Stimulated activated CD8-positive, alpha-beta memory T cell treated with anti-CD3 and anti-CD28 coated beads, Interleukin-15, amount 100 ng/mL, for 1 hour (primary cell): Measurements from ENCODE around the gene AREG.
A peak's percentile ranks its signal among the peaks of the same experiment; 100 is the strongest.
"Not testable (repeated sequence)": the region's sequence is repeated elsewhere in the genome, so short reads cannot be mapped to it uniquely, and the experiment has no call there.

Experiments used
- DNase-seq: peaks from one replicate; pipeline ENCODE4 v3.0.0-alpha.2; 2020; ENCODE audit warnings: low read depth

Gene AREG, protein sequence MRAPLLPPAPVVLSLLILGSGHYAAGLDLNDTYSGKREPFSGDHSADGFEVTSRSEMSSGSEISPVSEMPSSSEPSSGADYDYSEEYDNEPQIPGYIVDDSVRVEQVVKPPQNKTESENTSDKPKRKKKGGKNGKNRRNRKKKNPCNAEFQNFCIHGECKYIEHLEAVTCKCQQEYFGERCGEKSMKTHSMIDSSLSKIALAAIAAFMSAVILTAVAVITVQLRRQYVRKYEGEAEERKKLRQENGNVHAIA

GRCh38 chr4:74444891-74445642, at the start of gene AREG:
Gene AREG (plus strand): TSS chr4:74445136. CDS start chr4:74445346, 210 bp downstream.
- peak; percentile 81 for DNase-seq

- DNase-seq, result no peak
These were observed 49.3 kb upstream of the AREG start for GRCh38 chr4:74395633-74396032.

DNA sequence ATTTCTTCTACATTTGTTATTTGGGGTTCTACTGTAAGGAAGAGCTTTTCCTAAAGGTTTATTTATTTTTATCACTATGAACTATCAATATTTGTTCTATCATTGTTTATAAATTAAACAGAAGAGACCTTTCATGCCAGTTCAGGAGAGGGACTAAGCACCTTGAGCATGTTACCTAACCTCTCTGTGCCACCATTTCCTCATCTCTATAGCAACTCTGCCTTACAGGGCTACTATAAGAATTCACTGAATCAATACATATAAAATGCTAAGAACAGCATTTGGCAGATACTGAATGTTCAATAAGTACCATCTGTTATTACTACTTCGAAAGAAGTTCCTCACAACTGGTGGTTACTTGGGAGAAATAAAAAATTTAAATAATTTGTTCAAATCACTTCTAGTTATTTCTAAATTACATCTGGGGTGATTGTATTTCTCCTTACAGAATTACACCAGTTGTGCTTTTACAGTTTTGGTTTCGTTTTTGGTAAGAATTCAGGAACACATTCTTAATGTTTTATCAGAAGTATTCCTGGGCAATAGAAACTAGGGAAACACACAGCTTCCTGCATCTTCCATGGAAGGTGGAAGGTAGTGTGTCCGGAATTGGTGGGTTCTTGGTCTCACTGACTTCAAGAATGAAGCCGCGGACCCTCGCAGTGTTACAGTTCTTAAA, 47.0 kb upstream of the AREG start:
- no peak for DNase-seq

DNA sequence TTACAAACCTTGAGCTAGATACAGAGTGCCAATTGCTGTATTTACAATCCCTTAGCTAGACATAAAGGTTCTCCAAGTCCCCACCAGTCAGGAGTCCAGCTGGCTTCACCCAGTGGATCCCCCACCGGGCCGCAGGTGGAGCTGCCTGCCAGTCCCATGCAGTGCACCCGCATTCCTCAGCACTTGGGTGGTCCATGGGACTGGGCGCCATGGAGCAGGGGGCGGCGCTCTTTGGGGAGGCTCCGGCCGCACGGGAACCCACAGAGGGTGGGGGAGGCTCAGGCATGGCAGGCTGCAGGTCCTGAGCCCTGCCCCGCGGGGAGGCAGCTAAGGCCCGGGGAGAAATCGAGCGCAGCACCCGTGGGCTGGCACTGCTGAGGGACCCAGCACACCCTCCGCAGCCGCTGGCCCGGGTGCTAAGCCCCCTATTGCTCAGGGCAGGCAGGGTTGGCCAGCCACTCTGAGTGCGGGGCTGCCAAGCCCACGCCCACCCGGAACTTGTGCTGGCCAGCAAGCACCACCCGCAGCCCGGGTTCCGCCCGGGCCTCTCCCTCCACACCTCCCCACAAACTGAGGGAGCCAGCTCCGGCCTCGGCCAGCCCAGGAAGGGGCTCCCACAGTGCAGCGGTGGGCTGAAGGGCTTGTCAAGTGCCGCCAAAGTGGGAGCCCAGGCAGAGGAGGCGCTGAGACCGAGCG, 45.9 kb upstream of the AREG start:
- DNase-seq, result not testable (repeated sequence)

DNA sequence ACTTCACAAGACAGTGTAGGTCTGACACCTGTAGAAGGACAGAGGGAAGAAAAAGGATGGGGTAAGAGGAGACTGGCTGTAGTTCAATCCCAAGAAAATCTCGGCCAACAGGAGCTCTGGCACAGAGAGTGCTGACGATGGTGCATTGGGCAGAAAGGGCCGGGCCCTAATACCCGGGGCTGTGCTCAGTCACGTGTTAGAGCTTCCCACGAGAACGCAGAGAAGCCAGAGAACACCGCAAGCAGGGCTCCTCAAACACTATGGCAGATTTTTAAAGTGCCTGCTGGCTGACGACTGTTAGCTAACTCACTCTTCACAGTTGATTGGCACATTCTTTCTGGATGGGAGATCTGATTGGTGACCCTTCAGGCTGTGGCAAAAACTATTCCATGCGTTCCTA, 44.5 kb upstream of the AREG start:
- no peak for DNase-seq

DNA sequence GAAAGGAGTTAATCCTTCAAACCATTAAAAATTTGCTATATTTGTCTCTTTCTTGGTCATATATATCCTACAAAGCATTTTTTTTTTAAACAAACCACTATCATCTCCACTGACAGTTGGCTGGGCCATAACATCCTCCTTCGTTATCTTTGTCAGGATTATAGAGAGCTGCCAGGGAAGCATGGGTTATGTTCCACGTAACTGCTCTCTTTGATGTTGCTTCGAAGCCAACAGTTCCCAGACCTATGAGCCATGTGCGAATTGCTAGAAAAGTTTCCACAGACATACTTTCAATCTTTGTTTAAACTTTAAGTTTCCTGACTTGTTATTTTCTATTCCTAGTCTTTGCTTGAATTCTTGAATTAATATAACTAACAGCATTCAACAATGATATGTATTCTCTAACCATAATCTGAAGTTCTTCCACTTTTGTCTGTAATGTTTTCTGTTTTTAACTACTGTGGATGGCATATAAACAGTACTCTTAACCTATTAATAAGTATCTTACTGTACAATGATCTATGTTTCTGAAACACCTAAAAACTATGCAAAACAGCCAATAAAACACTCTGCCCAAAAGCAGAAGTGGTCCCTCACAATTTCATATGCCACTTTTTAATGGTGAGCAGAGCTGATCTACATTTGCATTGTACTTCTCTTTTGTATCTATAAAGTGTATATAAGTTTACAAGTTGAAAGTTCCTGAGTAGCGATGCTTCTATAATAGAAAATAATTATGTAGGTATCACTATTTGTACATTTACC, 42.1 kb upstream of the AREG start:
- DNase-seq, result no peak

DNA sequence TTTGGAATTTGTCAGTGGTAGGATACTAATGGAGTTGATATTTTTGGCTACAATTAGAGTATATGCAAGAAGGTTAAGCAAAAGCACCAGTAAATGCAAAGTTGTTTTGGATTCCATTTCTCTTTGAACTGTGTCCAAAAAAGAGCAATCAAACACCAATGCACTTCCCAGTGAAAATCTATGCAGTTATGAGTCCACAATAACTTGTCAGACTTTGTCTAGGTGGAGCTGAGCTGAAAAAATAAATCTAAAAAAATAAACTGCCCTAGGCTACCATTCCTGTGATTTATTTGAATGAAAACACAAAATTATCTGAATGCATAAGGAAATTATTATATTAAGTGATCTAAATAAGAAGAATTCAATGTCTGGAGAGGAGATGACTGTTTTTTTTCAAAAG, 37.0 kb upstream of the AREG start:
- no peak for DNase-seq

- DNase-seq, result no peak
These were observed 36.3 kb upstream of the AREG start for GRCh38 chr4:74408639-74409038.

DNA sequence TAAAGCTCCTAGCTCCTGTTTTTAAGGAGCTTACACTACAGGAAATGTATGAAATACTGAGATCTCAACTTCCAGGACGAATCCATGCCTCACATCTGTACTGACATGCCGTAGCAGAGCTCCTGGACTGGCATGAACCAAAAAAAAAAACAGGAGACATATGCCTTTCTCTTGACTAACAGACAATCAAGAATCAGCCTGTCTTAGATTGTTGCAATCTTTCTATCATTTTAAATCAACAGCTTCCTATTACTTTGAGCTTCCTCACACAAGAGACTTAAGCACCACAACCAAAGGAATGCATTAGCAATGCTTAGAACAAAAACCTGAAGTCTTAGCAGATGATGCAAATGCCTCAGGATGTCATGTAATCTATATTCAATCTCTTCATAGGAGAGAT, 34.7 kb upstream of the AREG start:
- no peak for DNase-seq

DNA sequence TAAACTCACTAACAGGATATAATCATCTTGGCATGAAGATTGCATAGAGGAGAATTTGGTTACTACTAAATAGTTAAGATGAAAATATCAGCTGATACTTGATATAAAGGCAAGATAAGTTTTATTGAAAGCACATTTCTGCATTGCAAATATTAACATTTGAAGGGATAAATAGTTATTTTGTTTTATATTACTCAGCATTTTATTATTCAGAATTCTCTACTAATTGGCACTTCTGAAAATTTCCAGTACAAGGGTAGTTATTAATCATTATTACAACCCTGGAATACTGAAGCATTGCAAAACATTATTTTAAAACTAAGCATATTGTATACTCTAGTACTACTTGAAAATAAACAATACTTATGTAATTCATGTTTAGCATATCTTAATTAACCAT, 32.7 kb upstream of the AREG start:
- no peak for DNase-seq

GRCh38 chr4:74413265-74413664, 31.7 kb upstream of the AREG start:
- no peak for DNase-seq

- no peak for DNase-seq
These were observed 30.7 kb upstream of the AREG start for GRCh38 chr4:74414149-74414809.

- DNase-seq, result no peak
These were observed 29.2 kb upstream of the AREG start for GRCh38 chr4:74415602-74416300.

- DNase-seq, result no peak
These were observed 26.8 kb upstream of the AREG start for GRCh38 chr4:74418063-74418670.

DNA sequence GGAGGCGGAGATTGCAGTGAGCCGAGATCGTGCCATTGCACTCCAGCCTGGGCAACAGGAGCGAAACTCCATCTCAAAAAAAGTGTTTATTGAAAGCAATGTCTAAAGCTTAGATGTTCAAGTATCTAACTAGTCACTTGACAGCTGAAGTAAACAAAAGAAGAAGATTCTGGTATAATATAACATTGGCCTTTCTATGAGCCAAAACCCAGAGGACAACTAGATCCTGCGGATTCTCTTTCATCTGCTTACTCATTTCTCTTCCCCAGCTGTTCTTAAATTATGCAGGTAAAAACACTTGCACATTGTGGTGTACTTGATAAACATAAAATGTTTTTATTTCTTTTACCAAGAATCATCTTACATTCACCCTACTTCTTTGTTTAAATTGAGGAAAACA, 24.1 kb upstream of the AREG start:
- no peak for DNase-seq

GRCh38 chr4:74423104-74423503, 21.8 kb upstream of the AREG start:
- DNase-seq, result no peak

DNA sequence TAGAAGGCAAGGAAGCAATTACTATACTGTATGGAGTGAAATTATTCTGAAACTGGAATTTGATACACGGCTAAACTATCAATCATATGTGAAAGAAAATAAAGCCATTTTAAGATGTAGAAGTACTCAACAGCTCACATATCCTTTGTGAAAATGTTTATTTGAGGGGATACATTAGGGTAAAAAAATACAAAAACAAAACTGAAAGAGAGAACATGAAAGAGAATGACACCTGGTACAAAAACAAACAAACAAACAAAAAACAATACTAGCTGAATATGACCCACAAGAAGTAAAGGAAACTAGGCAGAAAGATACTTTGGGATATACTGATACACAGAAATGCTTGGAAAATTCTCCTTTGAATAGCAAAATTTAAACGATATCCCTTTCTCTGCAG, 20.8 kb upstream of the AREG start:
- DNase-seq, result no peak

DNA sequence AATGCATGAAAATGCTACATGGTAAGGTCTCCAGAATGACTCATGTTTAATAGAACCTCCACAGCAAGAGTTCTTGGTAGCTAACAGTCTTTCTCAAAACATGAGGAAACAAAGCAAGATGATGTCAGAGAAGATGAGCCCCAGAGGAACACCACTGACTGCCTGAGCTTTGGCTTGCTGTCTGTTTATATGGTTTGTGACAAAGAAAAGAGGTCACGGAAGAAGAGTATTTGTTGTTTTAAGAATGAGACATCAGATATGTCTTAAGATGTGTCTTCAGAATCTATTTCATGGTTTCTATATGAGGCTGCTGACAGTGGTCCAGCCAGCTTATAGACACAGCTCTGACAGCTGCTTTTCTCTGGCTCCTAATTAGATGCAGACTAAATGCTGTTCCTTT, 18.8 kb upstream of the AREG start:
- no peak for DNase-seq

- DNase-seq, result no peak
These were observed 16.7 kb upstream of the AREG start for GRCh38 chr4:74428276-74428675.

- DNase-seq, result no peak
These were observed 13.7 kb upstream of the AREG start for GRCh38 chr4:74431113-74431826.
